RWPE2 (cell line): ENCODE data around the gene SFMBT2.
A peak's percentile ranks its signal among the peaks of the same experiment; 100 is the strongest.

ENCODE experiments used
- ATAC-seq: fragments of 200-7000 bp; cut with Tn5 transposase; 3 replicates; pipeline ENCODE4 v1.9.1; 2021; ENCODE audit warnings: low read depth
- DNase-seq: peaks from one replicate; pipeline ENCODE4 v3.0.0-alpha.2; 2020; ENCODE audit warnings: low spot score
- H3K27ac ChIP-seq: fragments of 450-650 bp; 2 replicates; pipeline ENCODE4 v1.5.1; 2017; ENCODE audit warnings: mild to moderate bottlenecking; ENCODE audit not compliant: poor library complexity, severe bottlenecking
- H3K27me3 ChIP-seq: fragments of 250-450 bp; sonication (Bioruptor Pico); 2 replicates; pipeline ENCODE4 v1.5.1; 2021; ENCODE audit warnings: mild to moderate bottlenecking, moderate library complexity; ENCODE audit not compliant: insufficient read depth, poor library complexity, severe bottlenecking
- H3K36me3 ChIP-seq: fragments of 250-450 bp; sonication (Bioruptor Pico); 2 replicates; pipeline ENCODE4 v1.5.1; 2020; ENCODE audit warnings: low read depth, mild to moderate bottlenecking, moderate library complexity
- H3K4me1 ChIP-seq: fragments of 250-450 bp; sonication (Bioruptor Pico); 2 replicates; pipeline ENCODE4 v1.5.1; 2021; ENCODE audit warnings: mild to moderate bottlenecking, moderate library complexity; ENCODE audit not compliant: insufficient read depth, poor library complexity, severe bottlenecking
- H3K4me3 ChIP-seq: fragments of 250-450 bp; sonication (Bioruptor Pico); 2 replicates; pipeline ENCODE4 v1.5.1; 2021; ENCODE audit warnings: mild to moderate bottlenecking, moderate library complexity; ENCODE audit not compliant: severe bottlenecking
- H3K9me3 ChIP-seq: fragments of 250-450 bp; sonication (Bioruptor Pico); 2 replicates; pipeline ENCODE4 v1.5.1; 2021; ENCODE audit warnings: mild to moderate bottlenecking, moderate library complexity; ENCODE audit not compliant: severe bottlenecking
- TF ChIP-seq, protein P1 (sequence below): fragments of 450-650 bp; IDR thresholded peaks from one replicate; pipeline ENCODE4 v1.5.1; 2017; ENCODE audit warnings: mild to moderate bottlenecking, moderate library complexity; ENCODE audit not compliant: poor library complexity, severe bottlenecking

The SFMBT2 gene

GRCh38 chr10:7258948-7259523 lies 151.8 kb downstream of the SFMBT2 start:
- Histone ChIP-seq H3K4me1 (peaks cover 27% of the 10 kb centered on the region), H3K27ac (peak overlapping the region; percentile 95), H3K4me3 (no peak overlapping the region), H3K36me3 (no peaks in the 10 kb centered on the region), H3K27me3 (no peaks in the 10 kb centered on the region), H3K9me3 (no peaks in the 10 kb centered on the region)
- ATAC-seq (no peak), DNase-seq (no peak)
- TF ChIP-seq, protein P1, sequence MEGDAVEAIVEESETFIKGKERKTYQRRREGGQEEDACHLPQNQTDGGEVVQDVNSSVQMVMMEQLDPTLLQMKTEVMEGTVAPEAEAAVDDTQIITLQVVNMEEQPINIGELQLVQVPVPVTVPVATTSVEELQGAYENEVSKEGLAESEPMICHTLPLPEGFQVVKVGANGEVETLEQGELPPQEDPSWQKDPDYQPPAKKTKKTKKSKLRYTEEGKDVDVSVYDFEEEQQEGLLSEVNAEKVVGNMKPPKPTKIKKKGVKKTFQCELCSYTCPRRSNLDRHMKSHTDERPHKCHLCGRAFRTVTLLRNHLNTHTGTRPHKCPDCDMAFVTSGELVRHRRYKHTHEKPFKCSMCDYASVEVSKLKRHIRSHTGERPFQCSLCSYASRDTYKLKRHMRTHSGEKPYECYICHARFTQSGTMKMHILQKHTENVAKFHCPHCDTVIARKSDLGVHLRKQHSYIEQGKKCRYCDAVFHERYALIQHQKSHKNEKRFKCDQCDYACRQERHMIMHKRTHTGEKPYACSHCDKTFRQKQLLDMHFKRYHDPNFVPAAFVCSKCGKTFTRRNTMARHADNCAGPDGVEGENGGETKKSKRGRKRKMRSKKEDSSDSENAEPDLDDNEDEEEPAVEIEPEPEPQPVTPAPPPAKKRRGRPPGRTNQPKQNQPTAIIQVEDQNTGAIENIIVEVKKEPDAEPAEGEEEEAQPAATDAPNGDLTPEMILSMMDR: no peak

DNA sequence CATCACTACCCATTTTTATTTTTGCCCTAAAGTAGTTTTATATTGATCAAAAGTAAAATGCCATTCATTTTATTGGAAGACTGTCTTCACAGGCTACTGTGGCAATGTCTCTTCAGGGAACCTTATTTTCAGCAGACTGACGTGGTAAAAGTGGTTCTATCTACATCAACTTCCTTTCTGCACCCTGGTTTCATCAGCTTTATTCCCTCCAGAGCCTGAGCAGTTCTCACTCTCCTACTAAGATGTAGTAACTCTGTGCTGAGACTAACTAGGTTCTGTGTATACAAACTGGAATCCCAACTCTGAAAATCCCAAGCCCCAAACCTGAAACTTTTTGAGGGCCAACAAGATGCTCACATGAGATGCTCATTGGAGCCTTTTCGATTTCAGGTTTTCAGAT lies 155.3 kb downstream of the SFMBT2 start:
- Histone ChIP-seq H3K9me3 (no peaks in the 10 kb centered on the region), H3K4me3 (no peak overlapping the region), H3K36me3 (no peaks in the 10 kb centered on the region), H3K27me3 (no peaks in the 10 kb centered on the region), H3K27ac (no peak overlapping the region), H3K4me1 (peaks cover 12% of the 10 kb centered on the region)
- DNase-seq (no peak), ATAC-seq (no peak)
- TF ChIP-seq, protein P1: no peak

GRCh38 chr10:7251696-7252465 lies 159.0 kb downstream of the SFMBT2 start:
- no peak for ATAC-seq
- no peak overlapping the region for H3K27ac ChIP-seq

DNA sequence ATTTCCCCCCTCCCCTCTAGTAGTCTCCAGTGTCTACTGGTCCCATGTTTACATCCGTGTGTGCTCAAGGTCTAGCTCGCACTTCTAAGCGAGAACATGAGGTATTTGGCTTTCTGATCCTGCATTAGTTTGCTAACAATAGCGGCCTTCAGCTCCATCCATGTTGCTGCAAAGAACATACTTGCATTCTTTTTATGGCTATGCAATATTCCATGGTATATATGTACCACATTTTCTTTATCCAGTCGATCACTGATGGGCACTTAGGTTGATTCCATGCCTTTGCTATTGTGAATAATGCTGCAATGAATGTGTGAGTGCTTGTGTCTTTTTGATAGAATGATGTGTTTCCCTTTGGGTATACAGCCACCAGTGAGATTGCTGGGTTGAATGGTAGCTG lies 160.6 kb downstream of the SFMBT2 start:
- no peak for DNase-seq
- Histone ChIP-seq H3K27ac (no peak overlapping the region), H3K4me1 (no peaks in the 10 kb centered on the region), H3K4me3 (no peak overlapping the region), H3K27me3 (no peaks in the 10 kb centered on the region), H3K9me3 (no peaks in the 10 kb centered on the region), H3K36me3 (no peaks in the 10 kb centered on the region; the same call in 1 of the 2 replicates)
- TF ChIP-seq, protein P1: no peak
- ATAC-seq: no peak

More at GRCh38 chr10:7251696-7252465, 159.0 kb downstream of the SFMBT2 start:
- Histone ChIP-seq H3K4me1 (no peaks in the 10 kb centered on the region), H3K36me3 (no peaks in the 10 kb centered on the region), H3K9me3 (no peaks in the 10 kb centered on the region), H3K4me3 (no peak overlapping the region), H3K27me3 (no peaks in the 10 kb centered on the region)
- TF ChIP-seq, protein P1: no peak
- no peak for DNase-seq
